GM06990 (cell line): ENCODE measurements around the gene MTMR4.

Experiments
- DNase-seq: peaks from one replicate; pipeline ENCODE4 v3.0.0-alpha.2; 2011; ENCODE audit not compliant: insufficient read length; ENCODE audit errors: extremely low read depth
- H3K27me3 ChIP-seq: replicated peaks from 2 replicates; pipeline ENCODE4 v1.6.0; 2011; ENCODE audit warnings: low read length; ENCODE audit not compliant: control insufficient read depth, insufficient read depth
- H3K36me3 ChIP-seq: 2 replicates; pipeline ENCODE4 v1.5.1; 2011; ENCODE audit warnings: low read length; ENCODE audit not compliant: control insufficient read depth, insufficient read depth
- H3K4me3 ChIP-seq: replicated peaks from 2 replicates; pipeline ENCODE4 v1.5.1; 2011; ENCODE audit warnings: low read depth, mild to moderate bottlenecking, control low read depth, low read length
- TF ChIP-seq, protein P1 (sequence below): IDR thresholded peaks from 2 replicates; pipeline ENCODE4 v1.5.1; 2011; ENCODE audit warnings: low read length, control low read depth, mild to moderate bottlenecking, inconsistent platforms; ENCODE audit not compliant: insufficient read depth, poor library complexity, severe bottlenecking

MTMR4 gene

DNA sequence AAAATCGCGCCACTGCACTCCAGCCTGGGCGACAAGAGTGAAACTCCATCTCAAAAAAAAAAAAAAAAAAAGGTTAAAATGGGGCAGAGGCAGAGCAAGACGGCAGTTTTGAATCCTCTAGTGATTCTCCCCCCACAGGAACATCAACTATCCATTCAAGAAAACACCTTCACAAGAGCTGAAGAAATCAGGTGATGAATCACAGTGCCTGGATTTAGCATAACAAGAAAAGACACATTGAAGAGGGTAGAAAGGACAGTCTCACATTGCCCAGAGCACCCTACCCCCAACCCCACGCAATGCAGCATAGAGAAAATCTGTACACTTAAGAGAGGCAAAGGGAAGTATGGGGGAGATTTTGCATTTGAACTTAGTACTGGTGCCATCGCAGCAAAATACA is 68.4 kb downstream of the MTMR4 start:
- TF ChIP-seq, protein P1, sequence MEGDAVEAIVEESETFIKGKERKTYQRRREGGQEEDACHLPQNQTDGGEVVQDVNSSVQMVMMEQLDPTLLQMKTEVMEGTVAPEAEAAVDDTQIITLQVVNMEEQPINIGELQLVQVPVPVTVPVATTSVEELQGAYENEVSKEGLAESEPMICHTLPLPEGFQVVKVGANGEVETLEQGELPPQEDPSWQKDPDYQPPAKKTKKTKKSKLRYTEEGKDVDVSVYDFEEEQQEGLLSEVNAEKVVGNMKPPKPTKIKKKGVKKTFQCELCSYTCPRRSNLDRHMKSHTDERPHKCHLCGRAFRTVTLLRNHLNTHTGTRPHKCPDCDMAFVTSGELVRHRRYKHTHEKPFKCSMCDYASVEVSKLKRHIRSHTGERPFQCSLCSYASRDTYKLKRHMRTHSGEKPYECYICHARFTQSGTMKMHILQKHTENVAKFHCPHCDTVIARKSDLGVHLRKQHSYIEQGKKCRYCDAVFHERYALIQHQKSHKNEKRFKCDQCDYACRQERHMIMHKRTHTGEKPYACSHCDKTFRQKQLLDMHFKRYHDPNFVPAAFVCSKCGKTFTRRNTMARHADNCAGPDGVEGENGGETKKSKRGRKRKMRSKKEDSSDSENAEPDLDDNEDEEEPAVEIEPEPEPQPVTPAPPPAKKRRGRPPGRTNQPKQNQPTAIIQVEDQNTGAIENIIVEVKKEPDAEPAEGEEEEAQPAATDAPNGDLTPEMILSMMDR, result no peak
- DNase-seq, result no peak
- Histone ChIP-seq H3K36me3 (no peaks in the 10 kb centered on the region), H3K27me3 (no peaks in the 10 kb centered on the region), H3K4me3 (no peak overlapping the region)
